GM18508 (cell line): ENCODE measurements around the gene AIMP1.
A peak's percentile ranks its signal among the peaks of the same experiment; 100 is the strongest.
"Not testable (repeated sequence)": the region's sequence is repeated elsewhere in the genome, so short reads cannot be mapped to it uniquely, and the experiment has no call there.

Experiments
- ATAC-seq: cut with Tn5 transposase; IDR thresholded peaks from one replicate; pipeline ENCODE4 v1.9.1; 2021; ENCODE audit warnings: moderate number of reproducible peaks; ENCODE audit not compliant: insufficient read depth, unreplicated experiment

AIMP1 gene

DNA sequence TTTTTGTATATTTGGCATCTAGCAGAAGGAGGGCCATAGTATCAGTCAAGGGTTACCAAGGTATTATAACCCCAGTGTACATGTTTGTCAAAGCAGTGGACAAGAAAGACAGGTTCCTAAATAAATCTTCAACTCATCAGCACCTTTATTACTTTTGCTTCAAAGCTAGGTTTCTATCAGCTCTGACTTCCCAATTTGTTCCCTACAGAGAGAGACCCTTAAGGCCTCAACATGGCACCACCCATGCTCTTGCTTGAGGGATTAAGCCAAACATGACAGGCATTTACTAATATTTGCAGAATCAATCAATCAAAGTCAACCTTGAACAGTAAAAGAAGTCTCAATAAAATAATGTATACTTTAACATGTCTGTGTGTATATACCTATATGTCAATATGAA, 9.8 kb upstream of the AIMP1 start:
- no peak for ATAC-seq

DNA sequence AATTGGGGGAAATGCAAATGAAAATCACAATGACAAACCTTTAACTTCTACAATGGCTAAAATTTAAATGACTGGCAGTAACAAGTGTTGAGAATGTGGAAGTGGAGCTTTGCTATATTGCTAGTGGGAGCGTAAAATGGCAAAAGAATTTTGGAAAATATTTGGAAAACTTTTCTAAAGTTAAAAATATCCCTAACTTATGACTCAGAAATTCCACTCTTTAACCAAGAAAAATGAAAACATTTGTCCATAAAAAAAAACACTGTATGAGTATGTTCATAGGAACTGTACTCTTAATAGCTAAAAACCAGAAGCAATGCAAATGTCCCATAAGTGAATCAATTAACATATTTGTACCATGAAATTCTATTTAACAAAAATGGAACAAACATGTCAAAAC, 4.0 kb upstream of the AIMP1 start:
- no peak for ATAC-seq

DNA sequence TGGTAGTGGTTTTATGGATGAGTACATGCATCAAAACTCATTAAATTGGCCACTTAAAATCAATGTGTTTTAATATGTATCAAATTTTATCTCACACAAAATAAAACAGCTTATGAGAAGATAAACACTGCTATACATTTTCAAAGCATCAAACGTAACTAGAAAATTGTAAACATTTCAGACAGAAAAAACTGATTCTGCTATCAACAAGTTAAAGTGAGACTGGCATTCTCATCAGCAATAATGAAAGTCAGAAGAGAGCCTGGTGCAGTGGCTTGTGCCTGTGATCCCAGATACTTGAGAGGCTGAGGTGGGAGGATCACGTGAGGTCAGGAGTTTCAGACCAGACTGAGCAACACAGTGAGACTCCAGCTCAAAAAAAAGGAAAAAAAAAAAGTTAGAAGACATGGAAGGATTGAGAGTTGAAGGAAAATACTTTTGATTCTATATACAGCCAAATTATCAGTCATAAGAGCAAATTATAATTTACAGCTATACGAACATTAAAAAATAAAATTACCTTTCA, 3.3 kb upstream of the AIMP1 start:
- ATAC-seq, result no peak

DNA sequence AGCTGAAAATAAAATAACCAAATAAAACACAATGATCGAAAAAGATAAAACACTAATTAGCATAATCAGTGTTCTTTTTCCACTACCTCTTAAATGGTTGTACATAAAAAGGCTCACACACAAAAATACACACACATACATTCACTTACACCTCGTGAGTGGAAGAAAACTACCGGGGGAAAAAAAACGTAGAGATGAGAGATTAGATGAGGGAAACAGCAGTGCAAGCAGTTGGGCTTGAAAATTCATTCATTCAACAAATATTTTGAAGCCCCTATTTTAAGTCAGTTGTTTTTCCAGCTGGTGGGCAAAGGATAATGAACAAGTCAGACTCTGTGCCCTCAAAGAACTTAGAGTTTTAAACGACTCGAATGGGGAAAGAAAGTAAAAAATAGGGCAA, 1.4 kb upstream of the AIMP1 start:
- no peak for ATAC-seq

DNA sequence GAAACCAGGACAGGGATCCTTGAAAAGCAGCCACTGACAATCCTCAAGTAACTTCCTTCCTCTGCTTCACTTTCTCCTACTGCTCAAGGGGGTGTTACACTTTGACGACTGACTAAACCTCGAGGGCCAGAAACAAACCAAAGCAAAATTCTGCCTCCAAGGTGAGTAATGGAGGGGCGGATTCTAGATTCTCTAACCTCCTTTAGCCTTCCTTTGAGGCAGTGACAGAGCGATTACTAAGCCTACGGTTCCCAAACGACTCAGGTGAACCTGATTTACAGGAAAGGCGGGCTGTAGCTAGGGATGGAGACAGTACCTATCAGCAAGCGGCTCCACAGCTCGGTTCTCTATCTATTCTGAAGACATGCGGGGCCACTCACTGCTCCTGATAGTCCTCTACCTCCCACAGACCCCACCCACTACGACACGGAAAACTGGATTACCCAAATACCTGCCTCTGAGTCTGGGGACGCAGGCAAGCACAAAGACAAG, 828 bp upstream of the AIMP1 start:
- ATAC-seq, result peak; percentile 0

DNA sequence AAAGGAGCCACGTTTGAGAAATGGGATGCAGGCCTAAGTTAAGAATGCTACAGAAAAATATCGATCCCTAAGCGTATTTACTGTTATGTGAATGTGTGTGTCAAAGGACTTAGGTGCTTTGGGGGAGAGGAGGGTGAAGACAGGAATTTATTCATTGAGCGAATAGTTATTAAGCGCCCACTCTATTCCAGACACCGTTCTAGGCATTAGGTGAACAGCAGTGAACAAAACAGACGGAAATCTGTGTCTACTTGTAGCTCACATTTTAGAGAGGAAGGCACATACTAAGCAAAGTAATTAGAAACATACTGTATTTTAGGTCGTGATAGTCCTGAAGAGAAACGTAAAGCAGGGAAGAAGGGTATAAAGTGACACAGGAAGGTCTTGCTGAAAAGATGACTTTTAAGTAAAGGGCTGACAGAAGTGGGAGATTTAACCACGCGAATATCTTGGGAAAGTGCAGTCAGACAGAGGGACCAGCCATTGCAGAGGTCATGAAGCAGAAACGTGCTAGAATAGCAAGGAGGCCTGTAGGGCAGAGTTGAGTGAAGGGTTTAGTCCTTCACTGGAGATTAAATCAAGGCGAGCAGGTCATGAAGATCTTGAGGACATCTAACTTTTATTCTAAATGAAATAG, 541 bp downstream of the AIMP1 start:
- no peak for ATAC-seq

DNA sequence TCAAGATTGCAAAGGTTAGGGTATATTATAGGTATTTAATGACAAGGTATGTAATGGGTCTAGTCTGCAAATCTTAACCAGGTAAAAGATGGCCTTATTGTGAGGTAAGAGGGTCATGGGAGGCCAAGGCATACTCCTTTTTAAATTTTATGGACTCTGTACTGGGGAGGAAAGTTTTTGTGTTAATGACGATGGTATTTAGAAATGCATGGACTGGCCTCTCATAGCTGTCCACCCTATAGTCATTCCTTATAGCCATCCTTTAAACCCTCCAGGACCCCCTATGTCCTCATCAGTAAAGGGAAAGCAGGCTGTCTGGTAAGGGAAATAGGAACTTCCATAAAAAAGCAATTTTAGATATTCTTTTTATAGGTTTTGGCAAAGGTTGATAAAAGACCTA, 1.5 kb downstream of the AIMP1 start:
- ATAC-seq, result no peak

DNA sequence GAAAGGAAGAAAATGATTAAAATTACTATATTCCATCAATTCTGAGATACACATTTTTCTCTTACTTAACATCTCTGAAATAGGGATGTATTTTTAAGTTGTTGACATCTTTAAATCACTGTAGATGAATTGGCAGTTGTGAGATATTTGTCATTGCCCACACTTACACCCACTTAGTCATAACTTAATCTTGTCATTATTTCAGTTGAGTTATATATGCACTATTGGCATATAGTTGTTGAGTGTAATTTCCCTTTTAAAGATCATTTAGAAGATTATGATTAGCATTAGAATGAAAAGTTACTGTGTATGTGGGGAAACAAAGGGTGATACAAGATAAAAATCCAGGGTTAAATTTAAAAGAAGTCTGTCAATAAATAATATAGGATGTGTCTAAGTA, 2.2 kb downstream of the AIMP1 start:
- ATAC-seq, result no peak

DNA sequence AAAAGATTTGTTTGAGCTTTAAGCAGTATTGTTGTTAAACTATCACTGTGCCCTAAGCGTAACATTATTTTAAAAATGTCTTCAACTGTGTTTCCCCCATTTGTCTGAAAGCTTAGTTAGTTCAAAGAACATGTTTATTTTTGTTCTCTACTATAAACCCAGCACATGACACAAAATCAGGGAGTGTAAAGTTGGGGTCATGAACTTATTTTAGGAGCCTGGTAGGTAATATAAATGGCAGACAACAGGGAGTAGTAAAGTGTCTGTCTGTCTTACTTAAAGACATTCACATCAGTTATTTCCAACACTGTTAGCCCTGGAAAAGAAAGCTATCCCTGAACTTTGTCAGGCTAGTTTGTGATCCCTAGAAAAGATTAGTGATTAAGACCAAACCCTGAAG, 3.9 kb downstream of the AIMP1 start:
- ATAC-seq, result no peak

DNA sequence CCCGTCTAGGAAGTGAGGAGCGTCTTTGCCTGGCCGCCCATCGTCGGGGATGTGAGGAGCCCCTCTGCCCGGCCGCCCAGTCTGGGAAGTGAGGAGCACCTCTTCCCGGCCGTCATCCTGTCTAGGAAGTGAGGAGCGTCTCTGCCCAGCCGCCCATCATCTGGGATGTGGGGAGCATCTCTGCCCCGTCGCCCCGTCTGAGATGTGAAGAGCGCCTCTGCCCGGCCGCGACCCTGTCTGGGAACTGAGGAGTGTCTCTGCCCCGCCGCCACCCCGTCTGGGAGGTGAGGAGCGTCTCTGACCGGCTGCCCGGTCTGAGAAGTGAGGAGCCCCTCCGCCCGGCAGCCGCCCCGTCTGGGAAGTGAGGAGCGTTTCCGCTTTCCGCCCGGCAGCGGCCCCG, 4.8 kb downstream of the AIMP1 start:
- not testable (repeated sequence) for ATAC-seq

DNA sequence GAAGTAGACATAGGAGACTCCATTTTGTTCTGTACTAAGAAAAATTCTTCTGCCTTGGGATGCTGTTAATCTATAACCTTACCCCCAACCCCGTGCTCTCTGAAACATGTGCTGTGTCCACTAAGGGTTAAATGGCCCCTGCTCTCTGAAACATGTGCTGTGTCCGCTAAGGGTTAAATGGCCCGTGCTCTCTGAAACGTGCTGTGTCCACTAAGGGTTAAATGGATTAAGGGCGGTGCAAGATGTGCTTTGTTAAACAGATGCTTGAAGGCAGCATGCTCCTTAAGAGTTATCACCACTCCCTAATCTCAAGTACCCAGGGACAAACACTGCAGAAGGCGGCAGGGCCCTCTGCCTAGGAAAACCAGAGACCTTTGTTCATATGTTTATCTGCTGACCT, 5.5 kb downstream of the AIMP1 start:
- not testable (repeated sequence) for ATAC-seq

DNA sequence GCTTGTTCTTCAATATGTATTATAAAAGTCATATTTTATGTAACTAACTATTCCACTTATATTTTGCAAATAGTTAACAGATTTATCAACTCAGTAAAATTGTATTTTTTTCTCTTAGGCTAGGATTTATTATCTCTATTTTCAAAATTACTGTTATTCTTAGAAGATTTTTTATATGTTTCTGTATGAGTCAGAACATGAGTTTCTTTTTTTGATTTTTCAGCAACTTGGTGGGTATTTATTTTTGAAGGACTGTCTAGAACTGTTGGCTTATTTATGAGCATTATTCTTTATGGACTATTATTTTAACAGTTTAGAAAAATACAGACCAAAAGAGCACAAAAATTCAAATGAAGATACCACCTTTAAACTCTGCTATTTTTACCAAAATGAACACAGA, 6.8 kb downstream of the AIMP1 start:
- ATAC-seq, result no peak

DNA sequence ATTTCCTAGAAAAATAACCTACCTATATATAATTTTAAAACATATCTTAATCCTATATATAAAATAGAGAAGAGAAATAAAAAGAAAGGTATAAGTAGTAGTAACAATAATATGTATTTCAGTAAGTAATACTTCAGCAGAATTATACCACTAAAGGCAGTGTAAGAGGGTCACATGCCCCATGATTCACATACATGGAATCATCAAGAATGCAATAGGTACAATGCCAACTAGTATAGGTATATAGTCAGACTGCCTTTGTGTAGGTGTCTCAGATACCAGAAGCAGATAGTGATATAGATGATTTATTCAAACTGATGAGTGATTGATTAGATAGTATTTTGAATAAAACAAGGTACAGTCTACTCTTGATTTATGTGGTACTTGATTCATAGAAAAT, 9.4 kb downstream of the AIMP1 start:
- no peak for ATAC-seq

DNA sequence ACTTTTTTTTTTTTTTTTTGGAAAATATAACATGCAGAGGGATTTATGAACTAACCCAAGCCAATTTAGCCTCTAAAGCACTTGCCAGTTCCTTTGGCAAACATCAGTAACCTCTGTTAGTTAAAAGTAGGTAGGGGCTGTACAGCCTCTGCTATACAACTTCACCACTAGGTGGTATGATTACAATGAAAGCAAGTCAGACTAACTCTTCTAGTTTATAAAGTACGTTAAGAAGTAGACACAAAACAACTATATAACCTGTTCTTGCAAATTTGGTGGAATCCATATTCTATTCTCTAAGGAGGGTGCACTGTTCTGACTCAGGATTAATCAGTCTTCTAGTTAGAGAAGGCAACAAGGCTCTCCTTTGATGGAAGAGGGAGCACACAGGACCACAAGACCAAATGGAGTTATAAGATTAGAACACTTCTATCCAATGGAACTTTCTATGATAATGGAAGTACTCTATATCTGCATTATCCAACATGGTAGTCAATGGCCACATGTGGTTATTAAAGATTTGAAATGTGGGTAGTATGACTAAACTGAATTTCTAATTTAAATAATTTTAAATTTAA, 12.8 kb downstream of the AIMP1 start:
- peak; percentile 62 for ATAC-seq

DNA sequence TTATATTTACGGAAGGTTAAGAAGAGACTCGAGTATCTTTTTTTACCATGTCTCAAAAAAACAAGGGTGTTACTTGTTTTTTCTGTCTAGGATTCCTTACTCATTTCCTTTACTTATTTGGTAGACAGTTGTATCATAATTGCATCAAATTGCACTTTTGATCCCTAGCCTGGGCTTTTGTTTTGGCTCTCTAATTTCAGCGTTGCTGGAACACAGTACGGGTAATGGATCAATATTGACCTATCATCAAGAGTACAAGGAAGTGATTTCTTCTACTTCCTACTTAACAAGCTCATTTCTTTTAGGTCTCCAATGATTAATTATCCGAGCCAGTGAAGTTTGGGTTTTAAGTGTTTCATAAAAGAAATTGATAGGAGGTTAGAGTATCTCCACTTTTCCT, 16.8 kb downstream of the AIMP1 start:
- ATAC-seq, result no peak

DNA sequence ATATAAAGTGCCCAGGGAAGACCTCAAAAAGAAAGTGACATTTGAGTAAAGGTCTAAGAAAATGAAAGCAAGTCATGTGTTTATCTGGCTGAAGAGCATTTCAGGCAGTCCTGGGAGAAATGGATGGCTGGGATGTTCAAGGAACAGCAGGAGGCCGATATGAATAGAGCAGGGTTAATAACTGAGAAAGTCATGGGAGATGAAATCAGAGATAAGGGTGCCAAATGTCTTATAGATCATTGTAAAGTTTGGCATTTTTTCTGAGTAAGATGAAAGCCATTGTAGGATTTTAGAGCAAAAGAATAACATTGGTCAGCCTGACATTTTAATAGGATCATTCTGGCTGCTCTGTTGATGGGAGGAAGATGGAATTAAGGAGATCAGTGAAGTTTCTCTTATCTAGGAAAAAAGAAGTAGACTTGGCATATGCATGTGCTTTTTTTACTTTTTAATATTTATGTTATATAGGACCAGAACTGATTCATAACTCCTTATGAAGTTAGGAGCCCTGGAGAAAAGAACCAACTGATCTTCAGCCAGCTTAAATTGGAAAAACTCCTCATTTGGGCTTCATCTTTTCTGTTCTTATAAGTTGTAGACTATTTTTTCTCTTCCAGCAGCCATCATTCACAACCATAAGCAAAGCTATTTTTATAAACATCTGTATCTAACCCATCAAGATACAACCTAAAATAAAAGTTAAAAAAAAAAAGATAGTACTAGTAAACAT, 18.6 kb downstream of the AIMP1 start:
- no peak for ATAC-seq

DNA sequence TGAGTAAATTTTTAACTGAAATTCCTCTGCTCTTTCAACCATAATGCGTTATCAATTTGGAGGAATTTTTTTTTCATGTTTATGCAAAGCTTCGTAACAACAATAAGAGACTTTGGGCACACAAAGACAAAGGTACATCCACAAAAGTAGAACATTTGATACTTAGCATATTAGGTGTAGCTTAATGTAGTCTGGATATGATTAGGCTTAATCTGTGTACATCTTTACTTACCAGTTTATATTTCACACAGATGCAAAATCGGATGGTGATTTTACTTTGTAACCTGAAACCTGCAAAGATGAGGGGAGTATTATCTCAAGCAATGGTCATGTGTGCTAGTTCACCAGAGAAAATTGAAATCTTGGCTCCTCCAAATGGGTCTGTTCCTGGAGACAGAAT, 20.3 kb downstream of the AIMP1 start:
- no peak for ATAC-seq

DNA sequence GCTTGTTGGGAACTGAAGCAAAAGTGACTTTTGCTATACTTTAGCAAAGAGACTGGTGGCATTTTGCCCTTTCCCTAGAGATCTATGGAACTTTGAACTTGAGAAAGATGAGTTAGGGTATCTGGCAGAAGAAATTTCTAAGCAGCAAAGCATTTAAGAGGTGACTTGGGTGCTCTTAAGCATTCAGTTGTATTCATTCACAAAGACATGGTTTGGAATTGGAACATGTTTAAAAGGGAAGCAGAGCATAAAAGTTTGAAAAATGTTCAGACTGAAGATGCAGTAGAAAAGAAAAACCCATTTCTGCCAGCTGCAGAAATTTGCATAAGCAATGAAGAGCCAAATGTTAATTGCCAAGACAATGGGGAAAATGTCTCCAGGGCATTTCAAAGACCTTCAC, 21.6 kb downstream of the AIMP1 start:
- ATAC-seq, result no peak

DNA sequence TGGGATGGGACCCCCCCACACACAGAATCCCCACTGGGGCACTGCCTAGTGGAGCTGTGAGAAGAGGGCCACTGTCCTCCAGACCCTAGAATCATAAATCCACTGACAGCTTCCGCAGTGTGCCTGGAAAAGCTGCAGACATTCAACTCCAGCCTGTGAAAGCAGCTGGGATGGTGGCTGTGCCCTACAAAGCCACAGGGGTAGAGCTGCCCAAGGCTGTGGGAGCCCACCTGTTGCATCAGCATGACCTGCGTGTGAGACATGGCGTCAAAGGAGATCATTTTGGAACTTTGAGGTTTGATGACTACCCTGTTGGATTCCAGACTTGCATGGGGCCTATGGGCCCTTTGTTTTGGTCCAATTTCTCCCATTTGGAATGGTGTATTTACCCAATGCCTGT, 22.3 kb downstream of the AIMP1 start:
- no peak for ATAC-seq

DNA sequence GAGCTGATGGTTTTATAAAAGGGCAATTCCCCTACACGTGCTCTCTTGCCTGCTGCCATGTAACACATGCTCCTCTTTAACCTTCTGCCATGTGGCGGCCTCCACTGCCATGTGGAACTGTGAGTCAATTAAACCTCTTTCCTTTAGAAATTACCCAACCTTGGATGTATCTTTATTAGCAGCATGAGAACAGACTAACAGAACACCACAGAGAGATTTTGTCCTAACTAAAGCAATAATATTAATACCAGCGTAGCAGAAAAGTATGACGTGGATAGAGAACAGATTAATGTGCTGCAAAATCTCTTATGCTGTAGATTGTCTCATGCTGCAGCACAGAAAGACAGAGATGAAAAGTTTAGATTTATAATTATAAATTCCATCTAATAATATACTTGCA, 23.1 kb downstream of the AIMP1 start:
- no peak for ATAC-seq

DNA sequence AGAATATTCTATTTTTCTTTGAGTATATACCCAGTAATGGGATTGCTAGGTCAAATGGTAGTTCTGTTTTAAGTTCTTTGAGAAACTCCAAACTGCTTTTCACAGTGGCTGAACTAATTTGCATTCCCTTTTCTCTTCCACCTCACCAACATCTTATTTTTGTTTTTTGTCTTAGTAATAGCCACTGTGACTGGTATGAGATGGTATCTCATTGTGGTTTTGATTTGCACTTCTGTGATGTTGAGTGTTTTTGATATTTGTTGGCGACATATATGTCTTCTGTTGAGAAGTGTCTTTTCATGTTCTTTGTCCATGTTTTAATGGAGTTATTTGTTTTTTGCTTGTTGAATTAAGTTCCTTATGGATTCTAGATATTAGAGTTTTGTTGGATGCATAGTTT, 24.4 kb downstream of the AIMP1 start:
- no peak for ATAC-seq
